Ectodermal cell (in vitro differentiated cells): Measurements from ENCODE around the gene OMP.
"Not testable (repeated sequence)": the region's sequence is repeated elsewhere in the genome, so short reads cannot be mapped to it uniquely, and the experiment has no call there.

Source experiments
- H3K27ac ChIP-seq: 2 replicates; pipeline ENCODE4 v1.7.0; 2013; ENCODE audit warnings: mild to moderate bottlenecking, low read depth, low read length; ENCODE audit not compliant: insufficient read depth, poor library complexity, severe bottlenecking
- H3K27me3 ChIP-seq: 2 replicates; pipeline ENCODE4 v1.7.0; 2013; ENCODE audit warnings: mild to moderate bottlenecking, low read length; ENCODE audit not compliant: insufficient read depth, control insufficient read depth, poor library complexity, severe bottlenecking
- H3K36me3 ChIP-seq: one replicate; pipeline ENCODE4 v1.7.0; 2013; ENCODE audit warnings: low read length; ENCODE audit not compliant: control insufficient read depth, insufficient read depth
- H3K4me1 ChIP-seq: one replicate; pipeline ENCODE4 v1.7.0; 2013; ENCODE audit warnings: low read length; ENCODE audit not compliant: control insufficient read depth, insufficient read depth
- H3K4me3 ChIP-seq: 2 replicates; pipeline ENCODE4 v1.7.0; 2013; ENCODE audit warnings: low read depth, low read length, control low read depth; ENCODE audit not compliant: insufficient read depth
- H3K9me3 ChIP-seq: 2 replicates; pipeline ENCODE4 v1.7.0; 2013; ENCODE audit warnings: mild to moderate bottlenecking, low read length, moderate library complexity; ENCODE audit not compliant: control insufficient read depth
- WGBS, 2 experiments: methylation state at CpG; one replicate each; pipeline ENCODE4 v1.1.7; 2013; ENCODE audit warnings: missing lambda C conversion rate in 2 of 2; 5-methylcytosine and 5-hydroxymethylcytosine counted together

Gene OMP

GRCh38 chr11:77060234-77060633 is 42.4 kb upstream of the OMP start:
- Histone ChIP-seq H3K27ac (no peak overlapping the region), H3K27me3 (peaks cover 2% of the 10 kb centered on the region), H3K4me1 (no peaks in the 10 kb centered on the region), H3K9me3 (no peaks in the 10 kb centered on the region), H3K4me3 (no peak overlapping the region), H3K36me3 (no peaks in the 10 kb centered on the region)
- 94 to 95% methylated on average over 3 to 4 of the region's 4 CpGs for WGBS, 2 experiments

GRCh38 chr11:77061258-77061657 is 41.4 kb upstream of the OMP start:
- H3K36me3 ChIP-seq, H3K4me3 ChIP-seq, H3K27me3 ChIP-seq, H3K27ac ChIP-seq, H3K4me1 ChIP-seq, H3K9me3 ChIP-seq: not testable (repeated sequence)
- 93 to 94% methylated on average over 4 of the region's 4 CpGs for WGBS, 2 experiments

- Histone ChIP-seq H3K36me3 (no peaks in the 10 kb centered on the region), H3K27me3 (peaks cover 9% of the 10 kb centered on the region), H3K4me3 (no peak overlapping the region), H3K27ac (no peak overlapping the region), H3K4me1 (no peaks in the 10 kb centered on the region), H3K9me3 (no peaks in the 10 kb centered on the region)
Observed at GRCh38 chr11:77062924-77063323, 39.7 kb upstream of the OMP start.

- Histone ChIP-seq H3K9me3 (no peaks in the 10 kb centered on the region), H3K4me3 (no peak overlapping the region), H3K27ac (no peak overlapping the region), H3K36me3 (no peaks in the 10 kb centered on the region), H3K4me1 (no peaks in the 10 kb centered on the region), H3K27me3 (peaks cover 9% of the 10 kb centered on the region)
- 92 to 98% methylated on average over 1 of the region's 1 CpG for WGBS, 2 experiments
Observed at GRCh38 chr11:77063407-77063806, 39.2 kb upstream of the OMP start.

- Histone ChIP-seq H3K4me3 (no peak overlapping the region), H3K36me3 (no peaks in the 10 kb centered on the region), H3K27me3 (peaks cover 9% of the 10 kb centered on the region), H3K9me3 (no peaks in the 10 kb centered on the region), H3K4me1 (no peaks in the 10 kb centered on the region), H3K27ac (no peak overlapping the region)
- WGBS, 2 experiments: 90 to 97% methylated on average over 4 of the region's 4 CpGs
Observed at GRCh38 chr11:77063861-77064260, 38.8 kb upstream of the OMP start.

GRCh38 chr11:77064648-77065217 is 37.9 kb upstream of the OMP start:
- Histone ChIP-seq H3K36me3 (no peaks in the 10 kb centered on the region), H3K27ac (no peak overlapping the region), H3K4me3 (no peak overlapping the region), H3K4me1 (no peaks in the 10 kb centered on the region), H3K27me3 (peaks cover 9% of the 10 kb centered on the region), H3K9me3 (no peaks in the 10 kb centered on the region)
- 92 to 95% methylated on average over 4 of the region's 4 CpGs for WGBS, 2 experiments

GRCh38 chr11:77065878-77066228 is 36.8 kb upstream of the OMP start:
- H3K4me3 ChIP-seq: peak overlapping the region; percentile 62
- no peaks in the 10 kb centered on the region for H3K4me1 ChIP-seq
- 33 to 42% methylated on average over 14 of the region's 14 CpGs for WGBS, 2 experiments
- H3K9me3 ChIP-seq: no peaks in the 10 kb centered on the region
- H3K36me3 ChIP-seq: no peaks in the 10 kb centered on the region
- peaks cover 9% of the 10 kb centered on the region for H3K27me3 ChIP-seq
- H3K27ac ChIP-seq: no peak overlapping the region

GRCh38 chr11:77066229-77067042 is 36.2 kb upstream of the OMP start, which contains the start of gene CAPN5:
Gene CAPN5, plus strand, starts transcription at chr11:77066971. Its CDS starts 17,916 bp downstream, at chr11:77084887.
- peaks cover 9% of the 10 kb centered on the region for H3K27me3 ChIP-seq
- 1% methylated on average over 69 of the region's 69 CpGs for WGBS, 2 experiments
- peak within 1 kb of the TSS; percentile 72 for H3K27ac ChIP-seq
- peak within 1 kb of the TSS; percentile 62 for H3K4me3 ChIP-seq
- H3K4me1 ChIP-seq: no peaks in the 10 kb centered on the region
- no peaks in the 10 kb centered on the region for H3K9me3 ChIP-seq
- no peaks in the 10 kb centered on the region for H3K36me3 ChIP-seq

GRCh38 chr11:77067861-77068443 is 34.7 kb upstream of the OMP start:
- Histone ChIP-seq H3K4me1 (no peaks in the 10 kb centered on the region), H3K27me3 (peaks cover 9% of the 10 kb centered on the region), H3K27ac (no peak overlapping the region), H3K4me3 (no peak overlapping the region), H3K36me3 (no peaks in the 10 kb centered on the region), H3K9me3 (no peaks in the 10 kb centered on the region)
- WGBS, 2 experiments: 87 to 88% methylated on average over 8 of the region's 8 CpGs

- no peaks in the 10 kb centered on the region for H3K36me3 ChIP-seq
- H3K4me3 ChIP-seq: no peak overlapping the region
- no peak overlapping the region for H3K27ac ChIP-seq
- H3K27me3 ChIP-seq: peaks cover 9% of the 10 kb centered on the region
- no peaks in the 10 kb centered on the region for H3K9me3 ChIP-seq
- H3K4me1 ChIP-seq: no peaks in the 10 kb centered on the region
- 78 to 82% methylated on average over 7 of the region's 7 CpGs for WGBS, 2 experiments
Observed at GRCh38 chr11:77068457-77069335, 33.9 kb upstream of the OMP start.
